GM08714 (cell line): ENCODE results near the gene METTL24.
"Not testable (repeated sequence)": the region's sequence is repeated elsewhere in the genome, so short reads cannot be mapped to it uniquely, and the experiment has no call there.

Experiments used
- H3K4me3 ChIP-seq: fragments of 200-500 bp; sonication (Bioruptor generic); 2 replicates; pipeline ENCODE4 v1.5.1; 2014; ENCODE audit warnings: mild to moderate bottlenecking, low read length, inconsistent platforms
- ZNF274 ChIP-seq: IDR thresholded peaks from 2 replicates; pipeline ENCODE4 v1.6.1; 2012; ENCODE audit warnings: mild to moderate bottlenecking, low read depth, low read length

Gene METTL24

GRCh38 chr6:110255211-110255750 is 102.9 kb downstream of the METTL24 start:
- TF ChIP-seq ZNF274, result no peak
- no peak overlapping the region for H3K4me3 ChIP-seq

GRCh38 chr6:110250838-110251237 is 107.3 kb downstream of the METTL24 start:
- no peak for TF ChIP-seq ZNF274
- H3K4me3 ChIP-seq, result no peak overlapping the region

GRCh38 chr6:110250058-110250457 is 108.1 kb downstream of the METTL24 start:
- TF ChIP-seq ZNF274, result no peak
- no peak overlapping the region for H3K4me3 ChIP-seq

- no peak for TF ChIP-seq ZNF274
- no peak overlapping the region for H3K4me3 ChIP-seq
These were observed 111.1 kb downstream of the METTL24 start for GRCh38 chr6:110246900-110247546.

GRCh38 chr6:110246378-110246777 is 111.8 kb downstream of the METTL24 start:
- TF ChIP-seq ZNF274, result no peak
- no peak overlapping the region for H3K4me3 ChIP-seq

- H3K4me3 ChIP-seq, result not testable (repeated sequence)
These were observed 113.5 kb downstream of the METTL24 start for GRCh38 chr6:110244621-110245020.

GRCh38 chr6:110239526-110240274 is 118.4 kb downstream of the METTL24 start:
- TF ChIP-seq ZNF274, result no peak

GRCh38 chr6:110236007-110236406 is 122.1 kb downstream of the METTL24 start:
- not testable (repeated sequence) for H3K4me3 ChIP-seq

More at GRCh38 chr6:110239526-110240274, 118.4 kb downstream of the METTL24 start:
- no peak overlapping the region for H3K4me3 ChIP-seq

- H3K4me3 ChIP-seq, result no peak overlapping the region
- TF ChIP-seq ZNF274, result no peak
These were observed 124.3 kb downstream of the METTL24 start for GRCh38 chr6:110233770-110234374.

- H3K4me3 ChIP-seq, result no peak overlapping the region
- TF ChIP-seq ZNF274, result no peak
These were observed 125.7 kb downstream of the METTL24 start for GRCh38 chr6:110232450-110232849.

- TF ChIP-seq ZNF274, result no peak
- no peak overlapping the region for H3K4me3 ChIP-seq
These were observed 131.9 kb downstream of the METTL24 start for GRCh38 chr6:110226261-110226660.

GRCh38 chr6:110221738-110222137 is 136.4 kb downstream of the METTL24 start:
- no peak overlapping the region for H3K4me3 ChIP-seq
- TF ChIP-seq ZNF274, result no peak

GRCh38 chr6:110217266-110217665 is 140.9 kb downstream of the METTL24 start:
- H3K4me3 ChIP-seq, result no peak overlapping the region
- no peak for TF ChIP-seq ZNF274

- H3K4me3 ChIP-seq, result no peak overlapping the region
- no peak for TF ChIP-seq ZNF274
These were observed 142.0 kb downstream of the METTL24 start for GRCh38 chr6:110216140-110216539.

- H3K4me3 ChIP-seq, result no peak overlapping the region
- no peak for TF ChIP-seq ZNF274
These were observed 143.8 kb downstream of the METTL24 start for GRCh38 chr6:110214338-110214737.
